ENCODE data around the gene ATP5MK. TPM values are rescaled to one million over a fixed set of nuclear protein-coding genes. Genes with fewer than 3 reads are reported as not detected.

ATP5MK gene
- total and polyA plus RNA-seq, 8 donors: 145 to 259 (median 157) TPM

DNA sequence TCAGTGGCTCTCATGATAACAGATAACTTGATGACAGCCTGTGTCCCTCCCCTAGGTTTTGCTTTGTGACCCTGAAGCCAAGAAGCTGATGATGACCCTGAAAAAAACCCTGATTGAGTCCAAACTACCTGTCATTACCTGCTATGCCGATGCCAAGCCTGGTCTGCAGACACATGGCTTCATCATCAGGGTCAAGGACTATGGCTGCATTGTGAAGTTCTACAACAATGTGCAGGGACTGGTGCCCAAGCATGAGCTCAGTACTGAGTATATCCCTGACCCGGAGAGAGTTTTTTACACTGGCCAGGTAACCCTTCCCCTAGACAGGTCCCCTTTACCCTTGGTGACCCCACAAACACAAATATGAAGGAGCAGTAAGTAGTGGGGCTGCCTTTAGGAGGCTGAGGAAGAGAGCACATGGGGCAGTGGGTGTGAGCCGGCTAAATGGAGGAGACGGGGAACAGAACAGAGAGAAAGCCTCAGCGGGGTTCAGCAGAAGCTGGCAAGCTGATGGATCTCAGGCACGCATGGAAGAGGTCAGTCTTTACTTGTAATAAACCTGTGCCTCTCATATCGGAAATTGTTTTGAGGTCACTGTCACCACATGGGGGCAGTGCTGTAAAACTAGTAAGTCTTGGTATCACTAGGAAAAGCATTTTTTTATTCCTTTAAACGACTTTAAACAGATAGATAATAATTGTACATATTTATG, 20.3 kb upstream of the ATP5MK start:
- Histone ChIP-seq H3K4me3 (no peak overlapping the region), H3K36me3 (peaks cover 6 to 100% of the 10 kb centered on the region in 2 donors), H3K27me3 (no peaks in the 10 kb centered on the region), H3K27ac (no peak overlapping the region), H3K4me1 (no peaks in the 10 kb centered on the region), H3K9me3 (no peaks in the 10 kb centered on the region)
- DNase-seq (peak in 3 of 4 donors; percentile 40 to 72 (median 40)), ATAC-seq (peak; percentile 79)
- TF ChIP-seq, protein P1, sequence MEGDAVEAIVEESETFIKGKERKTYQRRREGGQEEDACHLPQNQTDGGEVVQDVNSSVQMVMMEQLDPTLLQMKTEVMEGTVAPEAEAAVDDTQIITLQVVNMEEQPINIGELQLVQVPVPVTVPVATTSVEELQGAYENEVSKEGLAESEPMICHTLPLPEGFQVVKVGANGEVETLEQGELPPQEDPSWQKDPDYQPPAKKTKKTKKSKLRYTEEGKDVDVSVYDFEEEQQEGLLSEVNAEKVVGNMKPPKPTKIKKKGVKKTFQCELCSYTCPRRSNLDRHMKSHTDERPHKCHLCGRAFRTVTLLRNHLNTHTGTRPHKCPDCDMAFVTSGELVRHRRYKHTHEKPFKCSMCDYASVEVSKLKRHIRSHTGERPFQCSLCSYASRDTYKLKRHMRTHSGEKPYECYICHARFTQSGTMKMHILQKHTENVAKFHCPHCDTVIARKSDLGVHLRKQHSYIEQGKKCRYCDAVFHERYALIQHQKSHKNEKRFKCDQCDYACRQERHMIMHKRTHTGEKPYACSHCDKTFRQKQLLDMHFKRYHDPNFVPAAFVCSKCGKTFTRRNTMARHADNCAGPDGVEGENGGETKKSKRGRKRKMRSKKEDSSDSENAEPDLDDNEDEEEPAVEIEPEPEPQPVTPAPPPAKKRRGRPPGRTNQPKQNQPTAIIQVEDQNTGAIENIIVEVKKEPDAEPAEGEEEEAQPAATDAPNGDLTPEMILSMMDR (IDR thresholded peaks at IDR 0.05): peak; percentile 51
- intact Hi-C loops (cut with DNase I): loop anchor here in 1 of 2 donors (5.0 kb wide), 1 partner anchor 66 kb away; no protein-coding TSS in a partner anchor

- Histone ChIP-seq H3K4me1 (no peaks in the 10 kb centered on the region), H3K36me3 (peaks cover 6 to 100% of the 10 kb centered on the region in 2 donors), H3K4me3 (no peak overlapping the region), H3K9me3 (no peaks in the 10 kb centered on the region), H3K27ac (no peak overlapping the region), H3K27me3 (no peaks in the 10 kb centered on the region)
- ATAC-seq (no peak), DNase-seq (no peak)
- TF ChIP-seq, protein P1 (IDR thresholded peaks at IDR 0.05): no peak
- intact Hi-C loops (cut with DNase I): loop anchor here in 1 of 2 donors (5.0 kb wide), 1 partner anchor 67 kb away; no protein-coding TSS in a partner anchor
Measured at GRCh38 chr10:103415581-103415980, 19.3 kb upstream of the ATP5MK start.

DNA sequence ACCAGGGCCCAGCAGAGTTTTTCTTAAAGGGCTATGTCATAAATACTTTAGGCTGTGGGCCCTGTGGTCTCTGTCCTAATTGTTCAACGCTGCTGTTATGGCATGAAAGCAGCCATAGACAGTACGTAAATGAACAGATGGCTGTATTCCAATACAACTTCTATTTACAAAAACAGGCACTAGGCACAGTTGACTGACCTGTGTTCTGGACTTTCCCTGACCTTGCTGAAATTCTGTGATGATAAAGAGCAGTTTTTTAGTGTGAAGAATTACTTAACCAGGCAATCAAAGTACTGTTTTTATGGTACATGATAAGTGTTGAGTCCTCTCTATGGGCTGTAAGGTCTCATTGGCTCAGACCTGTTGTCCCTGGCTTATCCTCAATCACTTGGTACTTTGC, 17.3 kb upstream of the ATP5MK start:
- intact Hi-C loops (cut with DNase I): no loop called here
- no peak overlapping the region for H3K27ac ChIP-seq
- DNase-seq: no peak
- H3K27me3 ChIP-seq: no peaks in the 10 kb centered on the region
- H3K4me3 ChIP-seq: no peak overlapping the region
- no peak for ATAC-seq
- TF ChIP-seq, protein P1 (IDR thresholded peaks at IDR 0.05): no peak
- peaks cover 6 to 100% of the 10 kb centered on the region in 2 donors for H3K36me3 ChIP-seq
- no peaks in the 10 kb centered on the region for H3K9me3 ChIP-seq
- no peaks in the 10 kb centered on the region for H3K4me1 ChIP-seq

DNA sequence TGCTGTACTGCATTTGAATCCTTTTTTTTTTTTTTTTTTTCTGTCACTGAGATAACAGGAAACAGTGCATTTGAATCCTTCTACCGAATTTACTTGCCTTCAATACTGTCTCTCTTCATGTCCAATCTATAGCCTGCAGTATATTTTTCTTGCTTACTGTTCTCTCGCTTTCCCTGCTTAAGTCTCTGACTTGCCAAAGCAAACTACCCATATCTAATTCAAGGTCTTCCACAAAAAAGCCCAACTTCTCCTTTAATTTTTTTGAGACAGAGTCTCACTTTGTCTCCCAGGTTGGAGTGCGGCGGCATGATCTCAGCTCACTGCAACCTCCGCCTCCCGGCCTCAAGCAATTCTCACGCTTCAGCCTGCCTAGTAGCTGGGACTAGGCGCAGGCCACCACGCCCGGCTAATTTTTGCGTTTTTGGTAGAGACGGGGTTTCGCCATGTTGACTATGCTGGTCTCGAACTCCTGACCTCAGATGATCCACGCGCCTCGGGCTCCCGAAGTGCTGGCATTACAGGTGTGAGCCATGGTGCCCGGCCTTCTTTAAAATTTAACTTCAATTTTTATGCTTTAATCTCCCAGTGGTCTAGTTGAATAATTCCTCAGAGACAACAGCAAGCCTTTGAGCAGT, 1.0 kb upstream of the ATP5MK start:
- DNase-seq (no peak), ATAC-seq (no peak)
- Histone ChIP-seq H3K27ac (no peak overlapping the region), H3K27me3 (no peaks in the 10 kb centered on the region), H3K4me3 (peak overlapping the region; percentile 71 to 95), H3K4me1 (peaks cover 18 to 56% of the 10 kb centered on the region in 2 donors), H3K36me3 (peaks cover 0 to 40% of the 10 kb centered on the region in 2 donors), H3K9me3 (no peaks in the 10 kb centered on the region)
- intact Hi-C loops (cut with DNase I): no loop called here
- TF ChIP-seq, protein P1 (IDR thresholded peaks at IDR 0.05): no peak

DNA sequence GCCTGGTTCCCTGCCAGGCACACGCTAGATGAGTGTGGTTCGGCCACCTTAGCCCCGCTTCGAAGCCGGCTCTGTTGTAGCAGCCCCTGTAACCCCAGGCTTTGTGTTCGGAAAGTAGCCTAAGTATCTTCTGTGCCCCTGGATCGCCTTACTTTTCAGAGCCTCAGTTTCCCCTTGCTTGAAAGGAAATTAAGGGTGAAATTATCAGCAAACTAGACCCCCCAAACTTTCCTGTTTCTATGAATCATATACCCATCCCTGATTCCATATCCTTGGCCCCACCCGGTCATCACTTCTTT, 463 bp upstream of the ATP5MK start:
- Histone ChIP-seq H3K9me3 (no peaks in the 10 kb centered on the region), H3K4me1 (peaks cover 18 to 56% of the 10 kb centered on the region in 2 donors), H3K4me3 (peak overlapping the region; percentile 71 to 95), H3K27me3 (no peaks in the 10 kb centered on the region), H3K27ac (peak overlapping the region in 1 of 2 donors; percentile 76), H3K36me3 (peaks cover 0 to 40% of the 10 kb centered on the region in 2 donors)
- ATAC-seq: no peak
- intact Hi-C loops (cut with DNase I): no loop called here
- DNase-seq: no peak
- TF ChIP-seq, protein P1 (IDR thresholded peaks at IDR 0.05): no peak
